SK-N-SH (cell line): ENCODE results near the gene ZDHHC14.

ENCODE experiments used
- CTCF ChIP-seq: fragments of 200-600 bp; sonication (generic); IDR thresholded peaks from 2 replicates; pipeline ENCODE4 v1.6.1; 2017; ENCODE audit warnings: antibody characterized with exemption, mild to moderate bottlenecking, moderate library complexity
- EZH2phosphoT487 ChIP-seq: fragments of 200-600 bp; sonication (generic); IDR thresholded peaks from 2 replicates; pipeline ENCODE4 v1.6.1; 2017; ENCODE audit warnings: low read depth, mixed run types, mild to moderate bottlenecking, antibody characterized with exemption, moderate library complexity, borderline replicate concordance
- GABPA ChIP-seq: IDR thresholded peaks from 2 replicates; pipeline ENCODE4 v1.4.0; 2012; ENCODE audit warnings: low read depth, mild to moderate bottlenecking
- POLR2AphosphoS5 ChIP-seq: IDR thresholded peaks from 2 replicates; pipeline ENCODE4 v1.6.1; 2012; ENCODE audit warnings: low read depth, low read length
- RAD21 ChIP-seq: IDR thresholded peaks from 2 replicates; pipeline ENCODE4 v1.6.1; 2012; ENCODE audit warnings: mild to moderate bottlenecking, low read length
- REST ChIP-seq: IDR thresholded peaks from 2 replicates; pipeline ENCODE4 v1.6.1; 2012; ENCODE audit warnings: mild to moderate bottlenecking, low read depth, low read length, moderate library complexity
- TEAD4 ChIP-seq: IDR thresholded peaks from 2 replicates; pipeline ENCODE4 v1.4.0; 2012; ENCODE audit warnings: mild to moderate bottlenecking, borderline replicate concordance; ENCODE audit not compliant: insufficient read depth
- USF1 ChIP-seq: IDR thresholded peaks from 2 replicates; pipeline ENCODE4 v1.4.0; 2012; ENCODE audit warnings: low read depth, borderline replicate concordance

- TF ChIP-seq CTCF (no peak), RAD21 (no peak), REST (no peak), TEAD4 (no peak), EZH2phosphoT487 (no peak), POLR2AphosphoS5 (no peak), USF1 (no peak), GABPA (no peak)
Measured at GRCh38 chr6:157570752-157571151, 189.8 kb downstream of the ZDHHC14 start.
